ENCODE results near the gene RANGAP1.

The RANGAP1 gene

GRCh38 chr22:41238570-41239442 lies 47.2 kb downstream of the RANGAP1 start:
- no peak for TF ChIP-seq TCF4 (CRISPR knock-in tag; IDR thresholded peaks at IDR 0.05; ENCODE audit: borderline replicate concordance)
- no peak for TF ChIP-seq CREB5 (CRISPR knock-in tag; IDR thresholded peaks at IDR 0.05; ENCODE audit: low read depth)
- TF ChIP-seq PPARA (CRISPR knock-in tag; IDR thresholded peaks at IDR 0.05; ENCODE audit: borderline replicate concordance): no peak
- no peak for TF ChIP-seq CSDC2 (CRISPR knock-in tag; IDR thresholded peaks at IDR 0.05)
- TF ChIP-seq ISL1 (CRISPR knock-in tag; IDR thresholded peaks at IDR 0.05): no peak
- no peak for TF ChIP-seq ZNF70 (CRISPR knock-in tag; IDR thresholded peaks at IDR 0.05)

GRCh38 chr22:41237707-41238569 lies 48.0 kb downstream of the RANGAP1 start:
- no peak for ATAC-seq
- no peak for TF ChIP-seq OSR1 (CRISPR knock-in tag; IDR thresholded peaks at IDR 0.05)
- no peak for TF ChIP-seq PPARA (CRISPR knock-in tag; IDR thresholded peaks at IDR 0.05; ENCODE audit: borderline replicate concordance)
- no peak for TF ChIP-seq TCF4 (CRISPR knock-in tag; IDR thresholded peaks at IDR 0.05; ENCODE audit: borderline replicate concordance)
- TF ChIP-seq POU6F1 (CRISPR knock-in tag; IDR thresholded peaks at IDR 0.05; ENCODE audit: borderline replicate concordance, low read depth): no peak
- no peak for TF ChIP-seq GLIS3 (CRISPR knock-in tag; IDR thresholded peaks at IDR 0.05)
- no peak for TF ChIP-seq ZFP30 (CRISPR knock-in tag; IDR thresholded peaks at IDR 0.05)
- no peak for TF ChIP-seq CSDC2 (CRISPR knock-in tag; IDR thresholded peaks at IDR 0.05)
- no peak for TF ChIP-seq ZFP3 (CRISPR knock-in tag; IDR thresholded peaks at IDR 0.05)
- no peak for TF ChIP-seq ZNF70 (CRISPR knock-in tag; IDR thresholded peaks at IDR 0.05)
- no peak for TF ChIP-seq ESRRG (CRISPR knock-in tag; IDR thresholded peaks at IDR 0.05)
- TF ChIP-seq PATZ1 (CRISPR knock-in tag; IDR thresholded peaks at IDR 0.05; ENCODE audit: borderline replicate concordance): no peak
- no peak for TF ChIP-seq ISL1 (CRISPR knock-in tag; IDR thresholded peaks at IDR 0.05)
- TF ChIP-seq TOX (CRISPR knock-in tag; IDR thresholded peaks at IDR 0.05; ENCODE audit: borderline replicate concordance): no peak
- no peak for TF ChIP-seq RARB (CRISPR knock-in tag; IDR thresholded peaks at IDR 0.05)
- TF ChIP-seq BACH2 (CRISPR knock-in tag; IDR thresholded peaks at IDR 0.05; ENCODE audit: borderline replicate concordance): no peak
- no peak for TF ChIP-seq ARNTL (CRISPR knock-in tag; IDR thresholded peaks at IDR 0.05; ENCODE audit: borderline replicate concordance, low read depth)
- TF ChIP-seq ZNF8 (CRISPR knock-in tag; IDR thresholded peaks at IDR 0.05): no peak
- no peak for TF ChIP-seq TSHZ2 (CRISPR knock-in tag; IDR thresholded peaks at IDR 0.05)
- no peak for TF ChIP-seq CREB5 (CRISPR knock-in tag; IDR thresholded peaks at IDR 0.05; ENCODE audit: low read depth)
- no peak for TF ChIP-seq ZNF565 (CRISPR knock-in tag; conservative IDR thresholded peaks at IDR 0.05; ENCODE audit: low read depth)

More at GRCh38 chr22:41238570-41239442, 47.2 kb downstream of the RANGAP1 start:
- no peak for ATAC-seq

Measured in SK-N-SH treated with all-trans-retinoic acid at 6 μM for 48 hours (cell line).